Endothelial cell of umbilical vein (primary cell): Measurements from ENCODE around the gene GAL3ST1. TPM values are rescaled to one million over a fixed set of nuclear protein-coding genes. Genes with fewer than 3 reads are reported as not detected.

Source experiments
- BruUV-seq: library from RNA; stranded (reverse); fragments of 400-500 nt; replicated peaks from 2 replicates; lab custom pipeline; 2021; lab: Mats Ljungman, UMichigan
- CTCF ChIA-PET: fragments of 300-600, 350-600 bp; sonication (Branson Sonifier 250); formaldehyde crosslinking; loops from one replicate; lab custom pipeline; 2021; ENCODE audit warnings: antibody characterized with exemption, inconsistent platforms; lab: Charles Lee
- POLR2A ChIA-PET: fragments of 300-600, 350-600 bp; sonication (Branson Sonifier 250); formaldehyde crosslinking; loops from one replicate; lab custom pipeline; 2021; ENCODE audit warnings: antibody characterized with exemption, inconsistent platforms; lab: Charles Lee
- DNase-seq: peaks from one replicate; pipeline ENCODE4 v3.0.0-alpha.2; 2011; ENCODE audit warnings: low read depth, low spot score
- FAIRE-seq: peaks from 2 replicates; lab custom pipeline; 2011; peaks lifted over from hg19 to GRCh38; lab: Jason Lieb, UNC
- H2AFZ ChIP-seq: 2 replicates; pipeline ENCODE4 v1.6.0; 2012; ENCODE audit warnings: low read depth, low read length, control low read depth, inconsistent platforms
- H3K27ac ChIP-seq: 2 replicates; pipeline ENCODE4 v1.5.1; 2011; ENCODE audit warnings: low read depth, mild to moderate bottlenecking, control low read depth, low read length, moderate library complexity; ENCODE audit not compliant: insufficient read depth
- H3K27me3 ChIP-seq, 2 experiments: 2 replicates each; pipeline versions ENCODE4 v1.6.0 to v1.6.1; 2011; ENCODE audit warnings: low read length in 2 of 2, mixed read lengths in 1 of 2; ENCODE audit not compliant: control insufficient read depth in 2 of 2, insufficient read depth in 2 of 2
- H3K36me3 ChIP-seq, 2 experiments: 2 replicates in 1 of 2; 3 replicates in 1 of 2; pipeline ENCODE4 v1.5.1; 2011; ENCODE audit warnings: low read length in 2 of 2, mild to moderate bottlenecking in 1 of 2, moderate library complexity in 1 of 2; ENCODE audit not compliant: control insufficient read depth in 2 of 2, insufficient read depth in 2 of 2; ENCODE audit errors: extremely low read depth in 1 of 2
- H3K4me1 ChIP-seq: 3 replicates; pipeline ENCODE4 v1.5.1; 2011; ENCODE audit warnings: mild to moderate bottlenecking, low read length; ENCODE audit not compliant: control insufficient read depth, insufficient read depth; ENCODE audit errors: extremely low read depth
- H3K4me2 ChIP-seq: 2 replicates; pipeline ENCODE4 v1.6.1; 2011; ENCODE audit warnings: low read length, control low read depth, mixed read lengths; ENCODE audit not compliant: insufficient read depth
- H3K4me3 ChIP-seq, 3 experiments: fragments of 200-600 bp in 1 of 3; sonication (generic), shearing (Covaris generic) in 1 of 3; replicated peaks in 1 of 3; 2 replicates each; pipeline ENCODE4 v1.5.1; 2011 to 2016; ENCODE audit warnings: control low read depth in 3 of 3, low read length in 3 of 3, mild to moderate bottlenecking in 2 of 3, inconsistent platforms in 1 of 3, low read depth in 1 of 3, moderate library complexity in 1 of 3; ENCODE audit not compliant: insufficient read depth in 1 of 3
- H3K79me2 ChIP-seq: 2 replicates; pipeline ENCODE4 v1.6.0; 2012; ENCODE audit warnings: low read length, inconsistent platforms; ENCODE audit not compliant: control insufficient read depth, insufficient read depth
- H3K9ac ChIP-seq: replicated peaks from 2 replicates; pipeline ENCODE3; 2011; ENCODE audit warnings: low read length, control low read depth; ENCODE audit not compliant: insufficient read depth; ENCODE audit errors: extremely low read depth
- H3K9me1 ChIP-seq: replicated peaks from 3 replicates; pipeline ENCODE4 v1.6.0; 2011; ENCODE audit warnings: mild to moderate bottlenecking, low read length; ENCODE audit not compliant: control insufficient read depth, insufficient read depth; ENCODE audit errors: extremely low read depth
- H3K9me3 ChIP-seq: replicated peaks from 2 replicates; pipeline ENCODE4 v1.5.1; 2012; ENCODE audit warnings: low read length, inconsistent platforms; ENCODE audit not compliant: control insufficient read depth, insufficient read depth
- H4K20me1 ChIP-seq: replicated peaks from 2 replicates; pipeline ENCODE3; 2011; ENCODE audit warnings: mild to moderate bottlenecking, low read length; ENCODE audit not compliant: control insufficient read depth, insufficient read depth; ENCODE audit errors: extremely low read depth
- EZH2 ChIP-seq: IDR thresholded peaks from 2 replicates; pipeline ENCODE4 v1.6.1; 2012; ENCODE audit warnings: borderline replicate concordance, low read depth, mild to moderate bottlenecking, moderate library complexity, low read length, inconsistent platforms; ENCODE audit not compliant: severe bottlenecking
- FOS ChIP-seq: IDR thresholded peaks from 2 replicates; pipeline ENCODE4 v1.6.1; 2011; ENCODE audit warnings: mild to moderate bottlenecking, low read length, moderate library complexity, borderline replicate concordance; ENCODE audit not compliant: insufficient read depth
- GATA2 ChIP-seq: IDR thresholded peaks from 2 replicates; pipeline ENCODE4 v1.7.0; 2011; ENCODE audit warnings: low read depth, mild to moderate bottlenecking, moderate library complexity, mixed read lengths, low read length; ENCODE audit not compliant: insufficient read length, insufficient read depth
- JUN ChIP-seq: IDR thresholded peaks from 2 replicates; pipeline ENCODE4 v1.6.1; 2011; ENCODE audit warnings: borderline replicate concordance, low read depth; ENCODE audit not compliant: insufficient read length, insufficient read depth
- MAX ChIP-seq: IDR thresholded peaks from 2 replicates; pipeline ENCODE4 v1.6.1; 2011; ENCODE audit not compliant: insufficient read depth, insufficient read length
- MYC ChIP-seq: IDR thresholded peaks from one replicate; pipeline ENCODE4 v1.6.1; 2011; ENCODE audit warnings: mild to moderate bottlenecking, low read depth, low read length
- POLR2A ChIP-seq: IDR thresholded peaks from 2 replicates; pipeline ENCODE4 v1.6.1; 2012; ENCODE audit warnings: low read depth, mild to moderate bottlenecking, control low read depth, low read length
- POLR2AphosphoS5 ChIP-seq: IDR thresholded peaks from 2 replicates; pipeline ENCODE4 v1.6.1; 2012; ENCODE audit warnings: low read depth, mild to moderate bottlenecking, control low read depth, low read length, moderate library complexity; ENCODE audit not compliant: insufficient read depth
- dilution Hi-C: fragments of 300-500 bp; cut with MboI; formaldehyde crosslinking; loops from one replicate; pipeline ENCODE4 v1.15.0; 2019; ENCODE audit warnings: low sequenced_read_pairs; ENCODE audit not compliant: extremely low pct_ligation_motif_present
- intact Hi-C: fragments of 100-400 bp; cut with micrococcal nuclease; formaldehyde crosslinking; loops from one replicate; pipeline ENCODE4 v1.10.0; 2022
- polyA plus RNA-seq, 4 experiments: library from polyadenylated mRNA; depleted of rRNA in 3 of 4; stranded (reverse) in 3 of 4; unstranded in 1 of 4; fragments of >200 nt; gene quantifications; 2 replicates each; pipeline versions ENCODE4 v1.2.1 to v1.2.3, GENCODE V29; 2011 to 2012; ENCODE audit warnings: missing spikeins in 1 of 4
- total RNA-seq: library from RNA; stranded (reverse); gene quantifications from 2 replicates; pipeline ENCODE4 v1.2.3, GENCODE V29; 2021
- TF ChIP-seq, protein P1 (sequence below), 2 donors: IDR thresholded peaks; 1 replicate in 1 of 2; 2 replicates in 1 of 2; pipeline ENCODE4 v1.5.1; 2011; ENCODE audit warnings: low read length in 2 of 2, mild to moderate bottlenecking in 2 of 2, moderate library complexity in 2 of 2, control low read depth in 1 of 2, inconsistent platforms in 1 of 2, low read depth in 1 of 2; ENCODE audit not compliant: insufficient read depth in 1 of 2; ENCODE audit errors: extremely low read depth in 1 of 2

GAL3ST1 gene
- total and polyA plus RNA-seq, 2 donors (not counting 3 experiments of a cell fraction or from before 2014, with no cell fraction given), result not detected

- TF ChIP-seq POLR2A, result no peak
Measured at GRCh38 chr22:30586414-30586813, 11.9 kb upstream of the GAL3ST1 start.

DNA sequence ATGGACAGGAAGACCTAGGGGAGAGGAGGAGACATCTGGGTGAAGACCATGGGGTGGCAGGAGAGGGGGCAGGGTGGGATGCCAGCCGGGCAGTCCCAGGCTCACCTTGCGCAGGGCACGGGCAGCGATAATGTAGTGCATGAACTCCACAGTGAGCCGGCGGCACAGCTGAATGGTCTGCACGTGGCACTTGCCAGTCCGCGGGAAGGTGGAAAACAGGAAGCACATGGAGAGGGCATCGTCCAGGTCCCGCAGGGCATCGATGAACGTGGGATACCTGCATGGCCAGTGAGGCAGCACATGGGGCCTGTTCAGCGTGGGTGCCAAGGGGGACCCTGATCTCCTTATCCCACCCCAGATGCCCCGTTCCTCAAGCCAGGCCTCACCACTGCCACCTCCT lies 10.0 kb upstream of the GAL3ST1 start:
- DNase-seq, result no peak
- intact Hi-C loops (no loop called here), dilution Hi-C loops (no loop called here)
- Histone ChIP-seq H2AFZ (no peak overlapping the region), H3K36me3 (peaks cover 29 to 66% of the 10 kb centered on the region in 2 experiments), H4K20me1 (no peaks in the 10 kb centered on the region), H3K27me3 (no peaks in the 10 kb centered on the region), H3K9me1 (no peaks in the 10 kb centered on the region), H3K4me1 (peaks cover 17% of the 10 kb centered on the region), H3K9me3 (no peaks in the 10 kb centered on the region), H3K4me2 (no peak overlapping the region), H3K27ac (no peak overlapping the region), H3K9ac (no peak overlapping the region), H3K4me3 (no peak overlapping the region), H3K79me2 (peaks cover 4% of the 10 kb centered on the region)
- ChIA-PET POLR2A (no interaction called here), CTCF (no interaction called here)
- FAIRE-seq, result no peak
- no TSS peak for BruUV-seq
- TF ChIP-seq FOS, result no peak
- no peak for TF ChIP-seq JUN
- no peak for TF ChIP-seq POLR2A
- no peak for TF ChIP-seq EZH2
- TF ChIP-seq, protein P1, sequence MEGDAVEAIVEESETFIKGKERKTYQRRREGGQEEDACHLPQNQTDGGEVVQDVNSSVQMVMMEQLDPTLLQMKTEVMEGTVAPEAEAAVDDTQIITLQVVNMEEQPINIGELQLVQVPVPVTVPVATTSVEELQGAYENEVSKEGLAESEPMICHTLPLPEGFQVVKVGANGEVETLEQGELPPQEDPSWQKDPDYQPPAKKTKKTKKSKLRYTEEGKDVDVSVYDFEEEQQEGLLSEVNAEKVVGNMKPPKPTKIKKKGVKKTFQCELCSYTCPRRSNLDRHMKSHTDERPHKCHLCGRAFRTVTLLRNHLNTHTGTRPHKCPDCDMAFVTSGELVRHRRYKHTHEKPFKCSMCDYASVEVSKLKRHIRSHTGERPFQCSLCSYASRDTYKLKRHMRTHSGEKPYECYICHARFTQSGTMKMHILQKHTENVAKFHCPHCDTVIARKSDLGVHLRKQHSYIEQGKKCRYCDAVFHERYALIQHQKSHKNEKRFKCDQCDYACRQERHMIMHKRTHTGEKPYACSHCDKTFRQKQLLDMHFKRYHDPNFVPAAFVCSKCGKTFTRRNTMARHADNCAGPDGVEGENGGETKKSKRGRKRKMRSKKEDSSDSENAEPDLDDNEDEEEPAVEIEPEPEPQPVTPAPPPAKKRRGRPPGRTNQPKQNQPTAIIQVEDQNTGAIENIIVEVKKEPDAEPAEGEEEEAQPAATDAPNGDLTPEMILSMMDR (IDR thresholded peaks at IDR 0.05; ENCODE audit: extremely low read depth in 1 of 2, insufficient read depth in 1 of 2, low read depth in 1 of 2, low read length in 2 of 2), result no peak
- no peak for TF ChIP-seq POLR2AphosphoS5
- TF ChIP-seq MYC, result no peak
- TF ChIP-seq MAX, result no peak
- TF ChIP-seq GATA2, result no peak

More at GRCh38 chr22:30586414-30586813, 11.9 kb upstream of the GAL3ST1 start:
- Histone ChIP-seq H3K9me3 (no peaks in the 10 kb centered on the region), H3K4me1 (peaks cover 26% of the 10 kb centered on the region), H3K9me1 (no peaks in the 10 kb centered on the region), H3K27me3 (no peaks in the 10 kb centered on the region), H2AFZ (no peak overlapping the region), H4K20me1 (no peaks in the 10 kb centered on the region), H3K27ac (no peak overlapping the region), H3K4me3 (no peak overlapping the region), H3K4me2 (no peak overlapping the region), H3K79me2 (peaks cover 24% of the 10 kb centered on the region), H3K36me3 (peaks cover 20 to 46% of the 10 kb centered on the region in 2 experiments), H3K9ac (no peak overlapping the region)
- CTCF ChIA-PET, result interaction anchor here (1.4 kb wide), 1 partner anchor 16 kb away, joined by 5 read pairs; no protein-coding TSS in a partner anchor
- no peak for DNase-seq
- POLR2A ChIA-PET, result no interaction called here
- no peak for FAIRE-seq
- dilution Hi-C loops (no loop called here), intact Hi-C loops (no loop called here)
- no TSS peak for BruUV-seq
